HG03469 (cell line): ENCODE measurements around the gene CTDSPL.

Source experiments
- ATAC-seq: cut with Tn5 transposase; IDR thresholded peaks from one replicate; pipeline ENCODE4 v1.9.1; 2021; ENCODE audit warnings: mild to moderate bottlenecking, moderate library complexity, moderate number of reproducible peaks; ENCODE audit not compliant: unreplicated experiment

CTDSPL gene

DNA sequence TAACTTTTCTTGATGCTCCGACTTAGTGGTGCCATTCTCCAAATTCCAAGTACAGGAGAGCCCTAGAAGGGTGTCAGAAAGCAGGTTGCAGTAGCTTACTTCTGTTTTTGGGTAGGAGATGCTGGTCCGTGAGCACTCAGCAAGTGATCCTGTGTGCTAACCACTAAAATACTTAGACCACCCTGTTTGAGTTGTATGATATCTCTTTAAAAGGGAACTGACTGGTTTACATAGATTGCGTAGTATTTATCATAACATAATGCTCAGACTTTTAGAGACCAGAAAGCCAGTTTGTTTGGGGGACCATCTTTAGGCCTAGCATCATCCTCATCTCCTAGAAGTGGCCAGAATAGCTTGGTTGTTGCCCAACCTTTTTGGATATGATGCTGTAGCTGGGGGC, 26.7 kb downstream of the CTDSPL start:
- no peak for ATAC-seq

GRCh38 chr3:37890522-37890921, 28.8 kb downstream of the CTDSPL start:
- ATAC-seq: no peak

DNA sequence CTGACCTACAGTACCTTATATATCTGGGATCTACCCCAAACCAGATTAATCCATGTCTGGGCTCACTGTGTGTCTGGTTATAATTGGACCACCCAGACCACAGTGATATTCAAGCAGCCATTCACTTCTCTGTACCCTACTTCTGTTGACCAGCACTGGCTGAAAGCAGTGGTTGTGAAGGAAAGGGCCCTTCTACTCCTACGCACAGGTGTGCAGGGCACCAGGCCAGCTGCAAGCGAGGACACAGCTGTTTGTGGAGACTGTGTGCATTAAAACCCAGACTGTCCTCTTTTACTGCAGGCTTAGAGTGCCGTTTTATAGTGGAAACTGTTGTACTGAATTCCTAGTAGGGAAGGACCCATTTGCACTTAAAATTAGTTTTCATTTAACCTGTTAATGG, 29.5 kb downstream of the CTDSPL start:
- no peak for ATAC-seq

- no peak for ATAC-seq
Measured at GRCh38 chr3:37892927-37893600, 31.4 kb downstream of the CTDSPL start.

GRCh38 chr3:37896827-37897226, 35.1 kb downstream of the CTDSPL start:
- no peak for ATAC-seq

DNA sequence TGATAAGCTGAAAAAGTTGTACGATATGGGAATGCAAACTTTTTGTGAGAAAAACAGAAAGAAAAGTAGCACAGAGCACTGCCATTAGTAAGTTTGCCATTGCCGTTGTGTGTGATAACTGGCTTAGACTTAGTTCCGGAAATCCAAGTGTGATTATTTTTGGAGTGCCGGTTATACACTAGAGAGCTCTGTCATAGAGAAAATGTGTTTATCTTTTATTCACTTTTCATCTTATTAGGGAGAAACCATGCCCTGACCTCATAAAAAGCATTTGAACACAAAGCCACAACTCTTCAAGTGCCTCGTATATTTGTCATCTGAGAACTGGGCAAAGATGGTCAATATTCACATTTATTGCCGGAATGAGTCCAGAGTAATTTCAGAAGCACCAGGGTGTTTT, 36.1 kb downstream of the CTDSPL start:
- ATAC-seq: no peak

DNA sequence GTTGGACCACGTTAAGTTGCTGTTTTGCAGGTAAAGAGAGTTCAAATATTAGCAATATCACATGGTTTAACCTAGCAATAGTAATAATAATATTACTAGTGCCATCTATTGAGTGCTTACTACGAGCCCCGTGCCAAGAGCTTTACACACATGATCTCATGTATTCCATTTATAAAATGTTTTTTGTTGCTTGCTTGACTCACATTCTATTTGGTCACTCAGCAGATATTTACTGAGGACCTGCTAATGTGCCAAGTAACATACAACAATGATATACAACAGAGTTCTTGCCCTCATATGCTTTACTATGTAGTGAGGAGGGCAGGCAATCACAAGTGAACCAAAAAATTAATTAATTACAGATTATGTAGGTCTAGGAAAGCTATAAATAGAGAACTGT, 36.7 kb downstream of the CTDSPL start:
- no peak for ATAC-seq

DNA sequence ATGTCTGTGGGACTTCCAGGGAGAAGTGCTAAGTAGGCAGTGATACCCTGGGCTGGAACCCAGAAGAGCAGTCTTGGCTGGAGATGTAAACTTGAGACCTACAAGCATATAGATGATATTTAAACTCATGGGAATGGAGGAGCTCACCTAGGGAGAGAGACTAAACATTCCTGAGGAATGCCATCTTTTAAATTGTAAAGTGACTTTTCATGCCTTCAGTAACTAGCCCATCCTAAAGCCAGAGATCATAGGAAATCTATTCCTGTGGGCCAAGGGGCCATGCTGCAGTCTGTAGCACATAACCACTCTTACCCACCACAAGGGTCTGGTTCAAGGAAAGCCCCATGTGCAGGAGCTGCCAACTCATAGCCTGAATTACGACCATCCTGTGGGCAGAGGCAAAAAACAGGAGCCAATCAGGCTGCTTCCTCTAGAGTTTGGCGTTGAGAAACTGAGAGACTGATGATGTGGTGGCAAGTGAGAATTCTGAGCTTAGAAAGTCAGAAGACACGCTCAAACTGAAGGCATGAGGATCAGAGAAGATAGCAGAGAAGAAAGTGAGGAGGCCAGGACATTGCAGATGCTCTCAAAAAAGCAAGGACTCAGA, 37.5 kb downstream of the CTDSPL start:
- no peak for ATAC-seq

DNA sequence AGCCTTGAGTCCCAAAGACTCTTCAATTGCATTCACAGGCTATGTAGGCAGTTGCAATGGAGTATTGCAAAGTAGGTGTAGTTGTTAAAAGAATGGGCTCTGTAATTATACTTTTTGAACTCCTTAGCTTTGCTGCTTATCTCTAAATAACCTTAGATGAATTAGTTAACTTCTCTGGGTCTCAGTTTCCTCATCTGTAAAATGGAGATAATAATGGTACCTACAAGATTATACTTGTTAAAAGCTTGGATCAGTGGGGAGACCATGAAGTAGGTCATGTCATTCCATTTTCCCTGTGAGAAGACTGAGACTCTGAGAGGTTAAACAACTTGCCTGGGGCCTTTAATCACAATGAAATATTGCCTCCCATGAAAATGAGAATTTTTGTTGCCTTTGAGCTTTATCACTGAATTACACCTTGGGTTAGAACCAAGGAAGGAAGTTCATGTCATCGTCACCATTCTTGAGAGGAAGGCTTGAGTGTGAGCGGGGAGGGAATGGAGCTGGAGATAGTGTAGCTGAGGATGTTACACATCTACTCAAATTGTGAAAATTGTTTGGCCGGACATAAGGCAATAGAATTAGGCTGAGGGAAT, 38.1 kb downstream of the CTDSPL start:
- ATAC-seq: no peak

- no peak for ATAC-seq
Measured at GRCh38 chr3:37901721-37902120, 40.0 kb downstream of the CTDSPL start.

DNA sequence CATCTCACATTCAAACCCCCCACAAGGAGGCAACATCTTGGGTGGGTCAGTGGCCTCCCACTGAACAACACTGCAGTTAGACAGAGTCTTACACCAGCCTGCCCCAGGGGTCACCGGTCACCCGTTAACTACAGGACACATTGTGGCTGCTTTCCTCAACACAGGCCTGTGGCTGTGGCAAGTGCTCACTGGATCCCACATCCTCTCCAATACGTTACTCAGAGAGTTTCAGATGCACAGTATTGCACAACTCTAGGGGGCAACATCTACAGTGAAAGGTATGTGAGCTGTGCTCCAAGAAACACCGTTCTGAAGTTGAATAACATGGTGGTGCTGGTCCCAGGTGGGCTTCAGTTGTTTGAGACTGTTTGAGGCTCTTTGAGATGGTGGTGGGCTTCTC, 41.0 kb downstream of the CTDSPL start:
- no peak for ATAC-seq

DNA sequence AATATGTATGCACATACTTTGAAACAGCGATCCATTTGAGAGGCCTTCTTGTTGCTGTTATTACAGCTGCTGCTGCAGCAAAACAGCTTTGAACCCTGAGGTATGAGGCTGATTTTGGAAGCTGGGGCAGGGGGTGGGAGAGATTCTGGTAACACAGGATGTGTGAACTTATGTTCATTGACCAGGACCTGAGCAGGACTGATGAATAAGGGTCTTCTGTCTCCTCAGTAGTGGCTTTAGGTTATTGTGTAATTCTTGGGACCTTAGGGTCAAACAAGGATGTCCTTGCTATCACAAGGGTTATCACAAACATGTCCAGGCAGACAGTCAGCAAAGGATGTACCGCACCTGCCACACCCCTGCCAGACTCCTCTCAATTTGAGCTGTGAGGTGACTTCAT, 41.6 kb downstream of the CTDSPL start:
- ATAC-seq: no peak

GRCh38 chr3:37903734-37904133, 42.1 kb downstream of the CTDSPL start:
- no peak for ATAC-seq

- ATAC-seq: no peak
Measured at GRCh38 chr3:37904601-37905000, 42.9 kb downstream of the CTDSPL start.

DNA sequence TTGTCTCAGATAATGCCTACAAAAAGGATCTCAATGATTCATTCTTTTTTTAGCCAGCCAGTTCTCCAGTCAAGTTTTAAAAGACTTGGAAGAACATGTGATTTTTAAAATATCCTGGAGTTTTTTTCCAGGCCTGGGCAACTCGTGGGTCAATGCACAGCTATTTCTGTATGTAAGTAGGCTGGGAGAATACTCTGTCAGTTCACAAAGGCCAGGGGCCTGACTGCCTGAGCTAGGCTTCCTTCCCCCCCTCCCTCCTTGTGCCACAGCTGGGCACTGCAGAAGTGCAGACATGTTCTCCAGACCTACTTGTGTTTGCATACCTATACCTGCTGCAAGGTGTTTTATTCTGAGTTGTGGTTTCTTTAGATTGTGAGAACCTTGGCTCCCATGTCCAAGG, 43.7 kb downstream of the CTDSPL start:
- no peak for ATAC-seq

- no peak for ATAC-seq
Measured at GRCh38 chr3:37905987-37906674, 44.5 kb downstream of the CTDSPL start.

- ATAC-seq: no peak
Measured at GRCh38 chr3:37906734-37907282, 45.1 kb downstream of the CTDSPL start.

DNA sequence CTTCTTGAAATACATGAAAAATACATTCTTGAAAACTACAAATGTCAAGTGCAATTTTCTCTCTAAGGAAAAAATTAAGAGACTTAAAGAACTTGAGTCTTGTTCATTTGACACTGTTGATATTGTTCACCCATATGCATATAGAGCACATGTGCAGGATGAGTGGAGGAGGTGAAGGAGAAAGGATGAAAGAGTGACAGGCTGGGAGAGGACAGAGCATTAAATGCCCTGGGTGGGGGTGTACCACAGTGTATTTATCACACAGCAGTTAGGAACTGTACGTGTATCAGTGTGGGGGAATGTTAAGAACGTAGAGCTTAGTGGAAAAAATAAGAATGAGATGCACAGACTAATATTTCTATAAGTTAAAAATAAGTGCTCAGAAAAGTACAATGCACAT, 45.7 kb downstream of the CTDSPL start:
- ATAC-seq: no peak

DNA sequence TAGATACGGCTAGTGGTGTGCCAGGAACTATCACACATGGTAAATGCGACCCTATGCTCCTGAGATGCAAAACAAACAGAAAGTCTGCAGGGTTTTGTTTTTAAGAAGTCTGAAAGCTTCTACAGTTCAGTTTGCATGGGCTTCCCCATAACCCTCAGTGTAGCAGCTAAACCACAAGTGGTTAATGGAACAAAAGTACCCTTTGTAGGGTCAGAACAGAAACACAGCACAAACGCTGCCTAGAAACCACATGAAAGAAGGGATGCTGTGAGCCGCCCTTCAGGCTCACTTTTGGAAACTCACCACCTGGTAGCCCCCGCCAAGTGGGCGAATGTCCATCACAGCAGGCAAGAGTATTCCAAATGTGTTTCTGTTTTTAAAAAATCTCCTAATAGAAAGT, 46.2 kb downstream of the CTDSPL start:
- ATAC-seq: peak; percentile 96

- ATAC-seq: no peak
Measured at GRCh38 chr3:37909067-37909911, 47.6 kb downstream of the CTDSPL start.
